ENCODE results near the gene CTDSP1.

CTDSP1 gene

GRCh38 chr2:218378053-218378452 is 21.6 kb upstream of the CTDSP1 start:
- TF ChIP-seq CTCF (IDR thresholded peaks at IDR 0.05; ENCODE audit: control extremely low read depth, extremely low read depth, low read depth, missing control alignments), result no peak
- POLR2A ChIA-PET, result no interaction called here
- CTCF ChIA-PET, result interaction anchor here (0.6 to 3.4 kb wide), 5 partner anchors 13 to 474 kb away, joined by 3 to 12 read pairs (median 3); partner anchors contain the start of gene CATIP
- no peak for DNase-seq (ENCODE audit: extremely low spot score)

GRCh38 chr2:218381916-218382366 is 17.7 kb upstream of the CTDSP1 start, which contains the start of gene SLC11A1:
Gene SLC11A1 (plus strand): TSS chr2:218382273. CDS start chr2:218382369, 96 bp downstream.
- no peak for TF ChIP-seq CTCF (IDR thresholded peaks at IDR 0.05; ENCODE audit: control extremely low read depth, extremely low read depth, low read depth, missing control alignments)
- ChIA-PET CTCF (interaction anchor here (1.1 to 2.5 kb wide), 2 partner anchors 14 to 15 kb away, joined by 4 to 6 read pairs; no protein-coding TSS in a partner anchor), POLR2A (no interaction called here)
- DNase-seq (ENCODE audit: extremely low spot score), result no peak

GRCh38 chr2:218382785-218383184 is 16.9 kb upstream of the CTDSP1 start:
- TF ChIP-seq CTCF (IDR thresholded peaks at IDR 0.05; ENCODE audit: control extremely low read depth, extremely low read depth, low read depth, missing control alignments), result no peak
- CTCF ChIA-PET, result interaction anchor here (1.0 to 2.5 kb wide), 5 partner anchors 11 to 81 kb away, joined by 3 to 7 read pairs (median 4); no protein-coding TSS in a partner anchor
- POLR2A ChIA-PET, result no interaction called here
- no peak for DNase-seq (ENCODE audit: extremely low spot score)

GRCh38 chr2:218383892-218384519 is 15.7 kb upstream of the CTDSP1 start:
- DNase-seq (ENCODE audit: extremely low spot score), result no peak
- TF ChIP-seq CTCF (IDR thresholded peaks at IDR 0.05; ENCODE audit: control extremely low read depth, extremely low read depth, low read depth, missing control alignments), result no peak
- CTCF ChIA-PET, result interaction anchor here (1.0 to 2.8 kb wide), 7 partner anchors 10 to 82 kb away, joined by 3 to 8 read pairs (median 6); partner anchors contain the start of gene CATIP
- POLR2A ChIA-PET, result no interaction called here

GRCh38 chr2:218384975-218385374 is 14.7 kb upstream of the CTDSP1 start:
- POLR2A ChIA-PET, result no interaction called here
- no peak for TF ChIP-seq CTCF (IDR thresholded peaks at IDR 0.05; ENCODE audit: control extremely low read depth, extremely low read depth, low read depth, missing control alignments)
- CTCF ChIA-PET, result interaction anchor here (1.0 to 2.8 kb wide), 5 partner anchors 9 to 113 kb away, joined by 3 to 8 read pairs (median 5); partner anchors contain the start of gene CATIP
- no peak for DNase-seq (ENCODE audit: extremely low spot score)

GRCh38 chr2:218386505-218387368 is 12.9 kb upstream of the CTDSP1 start:
- DNase-seq (ENCODE audit: extremely low spot score), result no peak
- CTCF ChIA-PET, result interaction anchor here (1.3 to 2.8 kb wide), 4 partner anchors 9 to 85 kb away, joined by 3 to 8 read pairs (median 6); partner anchors contain the start of gene CATIP
- no peak for TF ChIP-seq CTCF (IDR thresholded peaks at IDR 0.05; ENCODE audit: control extremely low read depth, extremely low read depth, low read depth, missing control alignments)
- POLR2A ChIA-PET, result no interaction called here

All from GM10248 (cell line).